Stromal cell of bone marrow (primary cell): ENCODE results near the gene SNTB2.
"Not testable (repeated sequence)": the region's sequence is repeated elsewhere in the genome, so short reads cannot be mapped to it uniquely, and the experiment has no call there.

Experiments
- DNase-seq: peaks from one replicate; pipeline ENCODE4 v3.0.0-alpha.2; 2012; ENCODE audit warnings: low read depth

The SNTB2 gene

DNA sequence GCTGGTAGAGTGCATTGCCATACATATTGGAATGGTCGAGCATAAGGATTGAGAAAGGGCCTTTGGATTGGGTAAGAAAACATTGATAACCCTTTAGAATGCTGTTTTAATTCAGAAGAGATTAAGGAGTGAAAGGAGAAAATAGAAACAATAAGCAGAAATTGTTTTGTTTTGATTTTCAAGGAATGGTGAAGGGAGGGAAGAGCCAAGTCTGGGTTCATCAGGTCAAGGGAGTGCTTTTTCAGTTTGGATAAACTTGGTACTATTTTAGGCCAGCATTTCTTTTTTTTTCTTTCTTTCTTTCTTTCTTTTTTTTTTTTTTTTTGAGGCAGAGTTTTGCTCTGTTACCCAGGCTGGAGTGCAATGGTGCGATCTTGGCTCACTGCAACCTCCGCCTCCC is 50.3 kb downstream of the SNTB2 start:
- no peak for DNase-seq

DNA sequence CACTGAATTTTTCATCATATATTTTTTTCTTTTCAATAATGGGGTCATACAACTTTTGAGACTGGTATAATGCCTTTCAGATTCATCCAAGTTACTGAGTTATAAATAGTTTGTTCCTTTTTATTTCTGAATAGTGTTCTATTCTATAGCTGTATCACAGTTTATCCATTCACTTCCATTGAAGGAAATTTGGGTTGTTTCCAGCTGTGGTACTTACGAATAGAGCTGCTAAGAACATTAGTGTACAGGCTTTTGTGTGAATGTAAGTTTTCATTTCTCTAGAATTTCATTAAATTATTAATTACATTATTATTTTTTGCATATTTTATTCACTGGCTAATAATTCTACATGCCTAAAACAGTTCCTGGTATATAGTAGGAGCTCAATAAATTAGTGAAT is 52.9 kb downstream of the SNTB2 start:
- no peak for DNase-seq

DNA sequence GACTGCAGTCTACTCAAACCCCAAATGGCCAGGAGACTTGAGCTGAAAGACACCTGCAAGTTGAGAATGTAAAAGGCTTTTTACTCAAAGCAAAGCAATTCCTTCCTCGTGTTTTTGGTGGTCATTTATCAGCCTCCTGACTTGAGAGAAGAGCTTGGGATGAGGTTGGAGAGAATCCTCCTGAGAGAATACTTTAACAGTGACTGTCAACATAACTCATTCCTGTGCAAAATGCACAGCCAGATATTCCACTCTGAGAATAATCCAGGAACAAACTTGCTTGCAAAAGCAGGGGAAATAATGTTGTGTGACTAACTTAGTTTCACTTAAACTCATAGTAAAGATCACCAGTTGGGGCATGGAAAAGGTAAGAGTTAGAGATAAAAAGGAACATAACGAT is 53.4 kb downstream of the SNTB2 start:
- no peak for DNase-seq

- peak; percentile 20 for DNase-seq
Measured at GRCh38 chr16:69241926-69242325, 55.0 kb downstream of the SNTB2 start.

DNA sequence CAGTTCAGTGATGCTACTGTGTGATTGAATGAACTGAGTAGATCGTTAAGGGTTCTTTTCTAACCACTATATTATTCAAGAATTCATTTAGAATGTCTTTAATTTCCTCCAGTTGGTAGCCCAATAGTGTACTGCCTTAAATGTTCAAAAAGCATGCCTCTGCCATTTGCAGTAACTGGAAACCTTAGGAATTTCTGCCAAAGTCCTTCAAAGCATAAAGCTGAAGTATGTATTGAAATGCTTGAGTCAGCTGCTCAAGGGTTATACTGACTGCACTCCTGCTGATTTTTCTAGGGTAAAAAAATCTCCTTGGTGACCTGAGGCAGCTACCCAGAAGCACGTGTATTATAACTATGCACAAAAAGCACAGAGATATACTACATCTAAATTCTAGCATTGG is 56.5 kb downstream of the SNTB2 start:
- peak; percentile 51 for DNase-seq

GRCh38 chr16:69244336-69244735 is 57.4 kb downstream of the SNTB2 start:
- no peak for DNase-seq

DNA sequence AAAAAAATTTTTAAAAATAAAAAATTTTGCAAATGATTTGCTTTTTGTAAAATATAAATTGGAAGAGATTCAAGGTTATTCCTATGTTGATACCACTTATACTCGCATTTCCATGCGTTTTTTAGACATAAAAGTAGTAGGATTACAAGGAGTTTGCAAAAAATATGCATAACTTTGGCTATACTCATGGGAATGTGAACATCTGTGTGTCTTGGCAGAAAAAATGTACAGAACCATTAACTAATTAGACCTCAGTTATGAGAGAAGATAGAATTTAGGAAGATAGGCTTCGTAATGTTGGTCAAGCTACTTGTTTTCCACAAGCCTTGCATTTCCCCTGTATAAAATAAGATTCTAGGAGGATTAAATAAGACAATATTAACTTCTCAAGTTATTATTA is 63.1 kb downstream of the SNTB2 start:
- no peak for DNase-seq

GRCh38 chr16:69253870-69254341 is 66.9 kb downstream of the SNTB2 start:
- DNase-seq = no peak

- not testable (repeated sequence) for DNase-seq
Measured at GRCh38 chr16:69259428-69259764, 72.4 kb downstream of the SNTB2 start.

DNA sequence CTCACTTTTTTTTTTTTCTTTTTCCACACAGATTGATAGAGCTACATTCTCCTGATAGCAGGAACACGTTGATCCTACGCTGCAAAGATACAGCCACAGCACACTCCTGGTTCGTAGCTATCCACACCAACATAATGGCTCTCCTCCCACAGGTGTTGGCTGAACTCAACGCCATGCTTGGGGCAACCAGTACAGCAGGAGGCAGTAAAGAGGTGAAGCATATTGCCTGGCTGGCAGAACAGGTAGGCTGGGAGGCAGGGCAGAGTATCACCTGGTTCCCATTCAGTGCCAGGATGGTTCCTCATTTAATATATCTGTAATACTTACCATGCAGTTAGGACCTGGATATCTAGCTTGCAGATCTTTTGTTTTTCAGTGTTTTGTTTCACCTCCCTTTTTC is 73.1 kb downstream of the SNTB2 start:
- no peak for DNase-seq

GRCh38 chr16:69260506-69260905 is 73.5 kb downstream of the SNTB2 start:
- DNase-seq = no peak

GRCh38 chr16:69266334-69267063 is 79.5 kb downstream of the SNTB2 start:
- no peak for DNase-seq

DNA sequence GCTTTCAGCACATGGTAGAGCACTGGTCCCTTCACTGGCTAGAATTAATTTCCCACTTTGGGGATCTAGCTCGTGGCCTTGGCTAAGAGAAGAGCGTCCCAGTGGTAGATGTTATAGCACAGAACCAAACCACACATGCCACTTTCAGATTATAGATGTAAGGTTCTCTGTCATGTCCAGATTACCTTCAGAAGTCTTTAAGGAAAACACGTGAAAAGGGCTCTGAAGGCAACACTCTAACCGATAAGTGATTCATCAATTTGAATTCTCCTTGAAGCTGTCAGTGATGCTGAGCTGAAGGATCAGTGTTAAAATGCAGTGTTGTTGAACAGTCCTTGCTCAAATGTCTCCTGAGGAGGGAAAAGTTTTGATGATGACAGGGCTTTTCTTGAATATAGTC is 80.7 kb downstream of the SNTB2 start:
- no peak for DNase-seq

GRCh38 chr16:69270395-69270794 is 83.4 kb downstream of the SNTB2 start:
- peak; percentile 73 for DNase-seq

DNA sequence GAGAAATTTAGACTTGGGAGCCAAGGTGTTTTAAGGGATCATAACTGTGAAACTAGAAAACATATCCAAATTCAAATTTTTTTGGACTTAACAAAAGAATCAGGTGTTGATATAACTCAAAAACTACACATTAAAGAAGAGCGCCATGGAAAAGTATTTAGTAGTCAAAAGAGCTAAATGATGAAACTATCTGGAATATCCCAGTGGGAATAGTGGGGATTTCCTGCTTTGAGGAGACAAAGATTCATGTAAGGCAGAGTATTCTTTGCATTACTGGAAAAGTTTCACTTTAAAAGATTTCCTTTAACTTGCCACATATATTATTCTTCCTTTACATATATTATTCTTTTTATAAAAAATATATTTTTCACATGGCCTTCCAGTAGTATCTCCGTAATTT is 83.9 kb downstream of the SNTB2 start:
- no peak for DNase-seq

DNA sequence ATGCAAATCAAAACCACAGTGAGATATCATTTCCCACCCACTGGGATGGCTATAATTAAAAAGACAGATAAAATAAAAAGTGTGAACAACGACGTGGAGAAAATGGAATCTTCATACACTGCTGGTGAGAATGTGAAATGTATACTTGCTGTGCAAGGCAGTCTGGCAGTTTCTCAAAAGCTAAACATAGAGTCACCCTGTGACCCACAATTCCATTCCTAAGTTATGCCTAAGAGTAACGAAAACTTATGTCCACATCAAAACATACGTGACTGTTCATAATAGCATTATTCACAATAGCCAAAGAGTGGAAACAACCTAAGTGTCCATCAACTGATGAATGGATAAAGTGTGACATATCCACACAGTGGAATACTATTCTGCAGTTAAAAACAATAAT is 86.0 kb downstream of the SNTB2 start:
- peak; percentile 70 for DNase-seq

DNA sequence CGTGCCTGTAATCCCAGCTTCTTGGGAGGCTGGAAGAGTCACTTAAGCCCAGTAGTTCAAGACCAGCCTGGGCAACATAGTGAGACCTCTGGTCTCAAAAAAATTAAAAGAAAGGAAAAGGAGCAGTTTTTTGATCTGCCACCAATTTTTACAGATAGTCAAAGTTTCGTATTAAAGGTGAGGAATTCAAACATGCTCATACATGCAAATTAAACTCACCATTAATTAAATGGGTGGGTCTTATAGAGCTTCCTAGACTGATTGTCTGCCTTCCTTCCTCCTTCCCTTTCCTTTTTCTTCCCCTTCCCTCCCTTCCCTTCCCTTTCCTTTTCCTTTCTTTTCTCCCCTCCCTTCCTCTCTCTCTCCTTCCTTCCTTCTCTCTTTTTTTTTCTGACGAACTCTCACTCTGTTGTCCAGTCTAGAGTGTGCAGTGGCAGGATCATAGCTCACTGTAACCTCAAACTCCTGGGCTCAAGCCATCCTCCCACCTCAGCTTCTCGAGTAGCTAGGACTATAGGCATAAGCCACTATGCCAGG is 87.8 kb downstream of the SNTB2 start:
- no peak for DNase-seq

DNA sequence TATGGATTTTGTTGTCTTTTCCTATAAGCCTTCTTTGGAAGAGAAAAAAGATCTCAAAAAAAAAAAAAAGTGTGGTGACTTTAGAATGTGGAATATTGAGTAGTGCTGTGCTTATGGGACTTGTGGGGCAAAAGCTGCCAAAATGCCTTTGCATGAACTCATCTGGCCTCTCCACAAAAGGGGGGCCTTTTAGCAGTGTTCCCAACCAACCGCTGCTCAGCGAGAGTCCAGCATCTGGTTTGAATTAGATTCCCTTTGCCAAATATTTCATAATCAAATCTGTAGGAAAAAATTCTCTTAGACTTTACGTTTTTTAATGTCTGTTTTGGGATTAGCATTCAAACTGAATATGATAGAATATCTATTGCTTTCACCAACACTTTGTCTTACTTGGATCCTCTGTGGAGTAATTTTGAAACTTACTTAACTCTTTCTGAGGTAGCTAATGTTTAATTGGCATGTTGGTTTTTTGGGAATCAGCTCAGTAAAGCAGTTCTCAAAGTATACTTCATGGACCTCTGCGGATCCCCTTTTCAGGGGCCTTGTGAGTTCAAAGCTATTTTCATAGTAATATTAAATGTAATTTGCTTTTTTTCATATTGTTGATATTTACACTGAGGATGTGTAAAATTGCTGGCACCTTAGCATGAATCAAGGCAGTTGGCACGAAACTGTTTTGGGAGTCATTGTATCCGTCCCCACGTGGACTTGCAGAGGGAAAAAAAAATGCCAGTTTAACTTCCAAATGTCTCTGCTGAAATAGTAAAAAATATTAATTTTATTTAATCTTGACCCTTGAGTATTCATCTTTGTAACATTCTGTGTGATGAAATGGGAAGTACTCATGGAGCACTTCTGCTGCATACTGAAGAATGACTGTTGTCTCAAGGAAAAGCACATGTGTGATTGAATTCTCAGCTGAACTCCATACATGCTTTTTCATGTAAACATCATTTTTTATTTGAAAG is 89.5 kb downstream of the SNTB2 start:
- DNase-seq = peak; percentile 99

GRCh38 chr16:69277413-69277812 is 90.4 kb downstream of the SNTB2 start:
- DNase-seq = no peak

DNA sequence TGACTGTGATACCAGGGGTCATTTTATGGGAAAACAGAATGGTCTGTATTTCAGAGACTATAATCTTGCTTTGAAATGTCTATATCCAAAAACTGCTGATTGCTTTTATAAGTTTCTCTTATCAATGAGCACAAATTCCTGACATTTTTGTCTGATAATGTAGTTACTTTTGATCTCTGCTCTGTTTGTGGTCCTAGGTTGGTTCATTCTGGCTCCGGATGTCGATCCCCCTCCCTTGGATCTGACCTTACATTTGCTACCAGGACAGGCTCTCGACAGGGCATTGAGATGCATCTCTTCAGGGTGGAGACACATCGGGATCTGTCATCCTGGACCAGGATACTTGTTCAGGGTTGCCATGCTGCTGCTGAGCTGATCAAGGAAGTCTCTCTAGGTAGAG is 96.9 kb downstream of the SNTB2 start:
- no peak for DNase-seq

GRCh38 chr16:69285240-69285639 is 98.3 kb downstream of the SNTB2 start:
- no peak for DNase-seq

GRCh38 chr16:69286941-69287713 is 100.2 kb downstream of the SNTB2 start:
- peak; percentile 68 for DNase-seq
